Head of caudate nucleus (tissue), 42 donors: ENCODE data around the gene NAALADL2.

Experiments
- DNase-seq, 42 donors: peaks; one replicate each; pipeline versions ENCODE4 v3.0.0 to v3.0.0-alpha.2; 2020 to 2021; ENCODE audit warnings: mixed read lengths in 7 of 42
- intact Hi-C: fragments of 100-400 bp; cut with DNase I; formaldehyde crosslinking; loops from one replicate; pipeline ENCODE4 v1.15.0; 2022

Gene NAALADL2

DNA sequence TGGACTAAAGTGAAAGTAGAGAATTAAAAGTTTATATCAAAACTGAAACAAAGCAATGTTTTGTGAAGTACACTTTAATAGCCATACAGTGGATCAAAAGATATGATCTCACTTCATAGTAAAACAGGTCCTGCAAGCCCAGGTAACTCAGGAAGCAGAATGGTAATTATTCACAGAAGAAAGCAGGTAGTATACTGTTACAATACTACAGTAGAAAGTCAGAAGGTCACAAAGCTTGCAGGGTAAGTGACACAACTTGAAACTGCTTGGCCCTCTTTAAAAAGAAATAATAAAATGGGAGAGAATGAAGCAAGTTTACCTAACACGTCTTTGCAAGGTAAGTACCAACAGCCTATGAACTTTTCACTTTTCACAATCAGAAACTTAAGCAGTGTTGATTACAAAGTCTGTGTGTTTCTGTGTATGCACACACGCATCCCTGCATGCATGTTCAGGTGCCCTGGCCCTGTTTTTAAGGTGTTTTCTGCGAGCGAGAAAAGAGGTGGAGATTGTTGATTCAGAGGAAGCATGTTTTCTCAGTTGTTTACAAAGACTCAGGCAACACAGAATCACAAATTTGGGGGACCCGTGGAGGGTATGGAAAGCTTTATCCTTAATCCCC, at the start of gene NAALADL2:
Gene NAALADL2, plus strand, starts transcription at position 221 of the 622 bp plus-strand sequence.
- DNase-seq, result no peak
- intact Hi-C loops, result no loop called here

DNA sequence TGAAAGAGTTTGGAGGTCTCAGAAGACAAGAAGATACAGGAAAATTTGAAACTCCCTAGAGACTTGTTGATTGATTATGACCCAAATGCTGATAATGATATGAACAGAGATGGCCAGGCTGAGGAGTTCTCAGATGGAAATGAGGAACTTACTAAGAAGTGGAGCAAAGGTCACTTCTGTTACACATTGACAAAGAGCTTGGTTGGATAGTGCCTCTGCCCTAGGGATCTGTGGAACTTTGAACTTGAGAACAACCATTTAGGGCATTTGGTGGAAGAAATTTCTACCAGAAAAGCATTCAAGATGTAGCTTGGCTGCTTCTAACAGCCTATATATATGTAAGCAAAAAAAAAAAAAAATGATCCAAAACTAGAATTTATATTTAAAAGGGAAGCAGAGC, 48.9 kb upstream of the NAALADL2 start:
- intact Hi-C loops, result no loop called here
- DNase-seq, result no peak

DNA sequence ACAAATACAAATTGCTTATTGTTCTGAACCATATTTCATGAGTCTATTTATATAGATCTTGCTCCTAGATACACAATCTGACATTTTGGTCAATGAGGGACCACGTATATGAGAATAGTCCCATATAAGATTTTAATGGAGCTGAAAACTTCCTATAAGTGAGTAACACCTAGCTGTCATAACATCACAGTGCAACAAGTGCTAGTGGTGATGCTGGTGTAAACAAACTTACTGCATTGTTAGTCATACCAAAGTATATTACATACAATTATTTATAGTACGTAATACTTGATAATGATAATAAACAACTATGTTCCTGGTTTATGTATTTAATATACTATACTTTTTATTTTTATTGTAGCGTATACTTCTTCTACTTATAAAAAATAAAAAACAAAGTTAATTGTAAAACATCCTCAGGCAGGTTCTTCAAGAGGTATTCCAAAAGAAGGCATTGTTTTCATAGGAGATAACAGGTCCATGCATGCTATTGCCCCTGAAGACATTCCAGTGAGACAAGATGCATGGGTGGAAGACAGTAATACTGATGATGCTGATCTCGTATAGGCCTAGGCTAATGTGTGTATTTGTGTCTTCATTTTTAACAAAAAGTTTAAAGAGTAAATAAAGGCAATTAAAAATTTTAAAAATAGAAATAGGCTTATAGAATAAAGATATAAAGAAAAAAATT, 46.8 kb upstream of the NAALADL2 start:
- DNase-seq, result no peak
- intact Hi-C loops, result no loop called here

DNA sequence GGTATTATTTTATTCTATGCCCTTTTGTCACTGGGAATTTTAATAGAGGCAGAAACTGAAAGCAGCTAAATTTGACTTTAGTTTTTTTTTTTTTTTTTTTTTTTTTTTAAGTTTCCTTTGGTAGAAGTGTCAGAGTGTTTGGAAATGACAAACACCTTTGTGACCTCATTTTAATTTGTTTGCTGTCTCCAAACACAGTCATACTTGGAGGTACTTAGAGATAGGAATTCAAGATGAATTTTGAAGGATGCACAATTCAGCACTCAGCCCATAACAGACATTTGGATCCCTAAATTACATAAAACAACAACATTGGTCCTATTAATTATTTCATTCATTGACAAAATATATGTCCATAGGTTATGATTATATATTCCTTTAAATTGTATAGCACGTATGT, 43.4 kb upstream of the NAALADL2 start:
- no peak for DNase-seq
- intact Hi-C loops, result no loop called here

DNA sequence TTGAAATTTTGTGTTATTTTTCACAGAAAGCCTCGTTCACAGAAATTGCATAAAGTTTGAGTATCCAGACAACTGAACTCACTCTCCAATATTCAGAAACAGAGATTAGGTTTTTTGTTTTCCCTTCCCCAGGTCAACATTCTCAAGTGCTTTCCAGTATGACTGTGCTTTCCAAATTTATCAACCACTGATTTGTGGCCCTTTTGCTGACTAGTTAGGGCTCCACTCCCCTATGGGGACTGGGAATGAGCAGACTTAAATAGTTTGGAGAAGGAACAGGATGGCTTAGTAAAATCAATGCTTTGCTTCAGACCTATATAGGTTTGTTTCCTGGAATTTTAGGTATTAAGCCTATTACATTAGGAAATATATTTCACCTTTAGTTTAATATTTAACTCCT, 38.2 kb upstream of the NAALADL2 start:
- no peak for DNase-seq
- intact Hi-C loops, result no loop called here

DNA sequence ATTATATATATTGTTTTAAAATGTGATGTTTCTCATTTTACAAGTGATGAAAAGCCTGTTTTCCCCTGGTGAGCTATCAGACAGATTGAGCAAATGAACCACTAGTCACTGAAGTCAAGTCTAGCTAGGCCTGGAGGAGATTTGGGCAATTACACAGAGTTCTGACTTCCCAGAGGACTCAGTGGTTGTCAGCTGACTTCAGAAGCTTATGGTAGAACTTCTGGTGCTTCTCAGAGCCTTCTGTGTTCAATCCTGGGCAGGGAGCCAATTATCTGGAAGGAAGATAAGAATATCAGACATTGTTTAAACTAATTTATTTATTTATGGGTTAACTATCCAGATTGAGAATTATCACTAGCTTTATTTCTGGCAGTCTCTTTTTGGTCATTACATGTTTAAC, 37.7 kb upstream of the NAALADL2 start:
- intact Hi-C loops, result no loop called here
- peak in 10 of 42 donors; percentile 1 to 46 (median 6) for DNase-seq

DNA sequence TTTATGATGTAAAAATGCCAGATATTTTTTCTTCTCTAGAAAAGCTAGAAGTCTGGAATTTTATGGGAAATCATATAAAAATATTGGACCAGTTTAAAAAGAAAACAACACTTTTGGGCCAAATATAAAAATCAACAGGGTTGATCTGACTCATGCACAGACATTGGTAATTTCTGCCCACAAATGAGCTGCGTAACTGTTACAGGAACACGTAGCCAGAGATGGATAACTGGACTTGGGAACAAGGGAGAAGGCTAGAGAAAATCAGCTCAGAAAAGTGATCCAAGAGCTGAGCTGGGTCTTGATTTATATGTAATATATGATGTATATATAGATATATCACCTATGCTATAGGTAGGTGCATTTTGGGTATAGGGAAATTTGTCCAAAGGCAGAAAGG, 36.8 kb upstream of the NAALADL2 start:
- DNase-seq, result no peak

DNA sequence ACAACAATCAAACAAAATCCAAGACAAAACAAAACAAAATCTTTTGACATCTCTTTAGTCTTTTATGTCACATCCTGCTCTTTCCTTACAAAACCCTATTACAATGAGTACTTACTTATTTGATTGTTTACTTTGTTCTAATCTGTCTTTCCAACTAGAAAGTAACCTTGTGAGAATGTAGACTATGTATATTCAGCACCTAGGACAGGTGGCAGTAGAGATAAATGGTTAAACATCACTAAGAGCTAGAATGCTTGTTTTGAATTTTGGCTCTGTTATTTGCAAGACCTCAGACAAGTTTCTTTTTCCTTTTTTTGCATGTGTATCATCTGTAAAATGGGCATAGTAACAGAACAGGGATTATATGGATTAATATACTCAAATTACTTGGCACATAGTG, 33.1 kb upstream of the NAALADL2 start:
- intact Hi-C loops, result no loop called here

More for the DNA sequence above, 36.8 kb upstream of the NAALADL2 start:
- intact Hi-C loops, result no loop called here

DNA sequence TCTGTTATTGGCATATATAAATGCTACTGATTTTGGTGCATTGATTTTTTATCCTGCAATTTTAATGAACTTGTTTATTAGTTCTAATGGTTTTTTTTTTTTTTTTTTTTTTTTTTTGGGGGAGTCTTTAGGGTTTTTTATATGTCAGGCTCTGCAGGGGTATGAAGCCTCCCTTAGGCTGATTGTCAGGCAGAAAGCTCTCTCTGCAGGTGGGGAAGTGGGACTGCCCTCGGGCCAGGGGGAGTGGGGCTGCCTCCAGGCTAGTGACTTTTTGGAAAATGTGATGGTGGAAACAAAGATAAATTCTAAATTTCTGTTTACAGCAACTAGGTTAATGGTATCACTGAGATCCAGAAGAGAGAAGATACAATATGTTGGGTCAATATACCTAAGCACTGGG, 14.4 kb upstream of the NAALADL2 start:
- intact Hi-C loops, result no loop called here
- no peak for DNase-seq

More for the DNA sequence above, 33.1 kb upstream of the NAALADL2 start:
- no peak for DNase-seq

DNA sequence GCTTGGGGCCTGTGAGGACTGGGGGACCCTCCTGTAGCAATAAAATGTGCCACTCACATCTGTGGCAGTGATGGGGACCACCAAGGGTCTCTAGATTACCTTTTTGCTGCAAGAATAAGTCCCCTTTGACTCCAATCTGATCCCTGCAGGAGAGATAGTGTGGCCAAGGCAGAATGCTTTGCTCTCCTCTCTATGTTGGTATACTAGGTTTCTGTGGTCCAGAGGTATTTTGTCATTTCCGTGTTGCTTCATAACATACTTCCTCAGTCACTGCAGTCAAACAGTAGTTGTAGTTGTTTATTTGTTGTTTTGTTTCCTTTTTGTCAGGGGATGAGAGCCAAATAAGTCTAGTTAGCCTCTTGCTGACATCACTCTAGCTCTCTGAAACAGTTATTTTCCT, 13.1 kb upstream of the NAALADL2 start:
- intact Hi-C loops, result no loop called here
- DNase-seq, result no peak

DNA sequence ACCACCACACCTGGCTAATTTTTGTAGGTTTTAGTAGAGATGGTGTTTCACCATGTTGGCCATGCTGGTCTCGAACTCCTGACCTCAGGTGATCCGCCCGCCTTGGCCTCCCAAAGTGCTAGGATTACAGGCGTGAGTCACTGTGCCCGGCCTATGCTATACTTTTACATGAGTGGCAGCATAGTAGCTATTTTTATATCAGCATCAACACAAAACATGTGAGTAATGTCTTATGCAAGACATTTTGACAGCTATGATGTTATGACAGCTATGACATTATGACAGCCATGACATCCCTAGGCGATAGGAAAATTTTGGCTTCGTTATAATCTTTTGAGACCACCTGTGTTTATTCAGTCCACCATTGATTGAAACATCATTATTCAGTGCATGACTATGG, 4.1 kb upstream of the NAALADL2 start:
- intact Hi-C loops, result no loop called here
- no peak for DNase-seq

DNA sequence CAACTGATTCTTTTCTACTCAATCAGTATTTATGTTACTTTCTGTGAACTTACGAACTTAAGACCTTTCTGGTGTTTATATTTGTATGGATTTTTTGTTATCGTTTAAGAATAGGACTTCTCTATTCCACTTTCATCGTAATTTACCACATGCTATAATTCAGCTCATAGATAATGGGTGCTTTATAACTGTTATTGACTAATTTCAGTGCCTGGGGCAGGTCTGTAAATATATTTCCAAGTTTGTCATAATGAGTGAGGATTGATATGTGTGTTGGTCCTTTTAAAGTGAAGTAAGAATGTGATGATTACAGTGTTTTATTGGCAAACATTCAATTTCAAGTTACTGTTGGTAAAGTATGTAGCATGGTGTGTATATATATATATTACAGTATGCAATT, 1.8 kb upstream of the NAALADL2 start:
- no peak for DNase-seq

DNA sequence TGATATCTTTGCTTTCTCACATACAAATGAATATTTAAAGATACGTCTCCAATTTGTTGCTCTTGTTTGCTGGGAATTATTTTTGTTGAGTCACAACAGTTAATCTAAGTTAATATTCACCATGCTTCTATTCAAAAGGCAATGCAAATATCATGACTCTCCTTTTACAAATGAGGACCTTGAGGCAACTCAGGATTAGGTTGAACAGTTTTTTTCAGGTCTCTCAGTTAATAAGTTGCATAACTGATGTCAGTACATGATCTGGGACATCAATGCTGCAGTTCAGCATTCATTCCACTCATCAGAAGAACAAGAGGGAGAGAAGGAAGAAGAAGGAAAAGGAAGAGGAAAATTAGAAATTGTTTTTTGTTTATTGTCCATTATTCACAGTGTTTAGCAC, 781 bp upstream of the NAALADL2 start:
- no peak for DNase-seq
- intact Hi-C loops, result no loop called here

More for the DNA sequence above, 1.8 kb upstream of the NAALADL2 start:
- intact Hi-C loops, result no loop called here

DNA sequence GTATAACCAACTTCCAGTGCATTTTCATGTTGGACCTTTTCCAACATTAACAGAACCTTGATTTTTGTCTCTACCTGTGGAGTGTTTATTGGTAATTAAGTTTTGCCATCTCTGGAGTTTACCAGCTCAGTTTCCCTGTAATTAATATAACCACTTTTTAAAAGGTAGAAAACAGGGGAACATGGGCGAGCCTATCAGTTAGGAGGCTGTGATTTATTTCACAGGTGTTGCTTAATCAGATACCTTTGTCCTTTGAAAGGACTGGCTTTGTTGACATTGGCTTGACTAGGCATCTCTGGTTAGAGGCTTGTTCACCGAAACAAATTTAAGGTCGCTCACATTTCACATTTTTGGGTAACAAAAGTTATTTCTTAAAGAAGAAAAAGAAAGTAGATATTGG, 622 bp downstream of the NAALADL2 start:
- intact Hi-C loops, result no loop called here
- DNase-seq, result no peak

DNA sequence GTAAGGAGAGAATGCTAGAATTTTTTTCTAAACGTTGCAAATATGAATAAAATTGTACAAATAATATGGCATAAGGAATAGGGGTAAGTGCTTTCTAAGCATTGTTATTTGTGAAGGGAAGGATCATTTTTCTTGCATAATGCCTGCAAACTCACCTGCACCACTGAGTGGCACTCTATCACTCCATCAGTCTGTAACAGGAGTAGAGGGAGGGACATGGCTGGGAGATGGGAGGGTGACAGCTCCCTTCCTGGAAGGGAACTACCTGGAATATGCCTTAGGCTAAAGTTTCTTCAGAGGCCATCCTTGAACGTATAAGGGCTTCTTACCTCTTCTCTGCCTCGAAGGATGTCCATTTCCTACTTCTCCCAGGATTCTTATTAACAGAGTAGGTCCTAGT, 3.0 kb downstream of the NAALADL2 start:
- intact Hi-C loops, result no loop called here
- peak in 1 of 42 donors; percentile 8 for DNase-seq

DNA sequence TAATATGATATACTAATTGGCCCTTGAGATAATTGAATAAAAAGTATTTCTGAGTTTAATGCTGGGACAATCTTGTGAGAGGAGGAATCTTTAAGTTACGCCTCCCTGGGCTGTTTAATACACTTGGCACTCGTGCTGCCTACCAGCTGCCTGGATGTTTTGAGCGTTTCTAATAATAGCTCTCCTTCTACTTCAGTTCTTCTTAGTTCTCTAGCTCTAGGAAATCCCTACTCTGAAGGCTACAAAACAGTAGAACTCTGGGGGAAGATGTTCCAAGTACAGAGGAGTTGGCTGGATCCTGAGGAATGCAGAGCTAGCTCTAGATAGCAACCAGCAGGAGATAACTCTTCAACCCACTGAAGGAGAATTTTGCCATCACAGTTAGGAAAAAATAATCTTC, 3.5 kb downstream of the NAALADL2 start:
- intact Hi-C loops, result no loop called here
- peak in 8 of 42 donors; percentile 2 to 56 (median 24) for DNase-seq

DNA sequence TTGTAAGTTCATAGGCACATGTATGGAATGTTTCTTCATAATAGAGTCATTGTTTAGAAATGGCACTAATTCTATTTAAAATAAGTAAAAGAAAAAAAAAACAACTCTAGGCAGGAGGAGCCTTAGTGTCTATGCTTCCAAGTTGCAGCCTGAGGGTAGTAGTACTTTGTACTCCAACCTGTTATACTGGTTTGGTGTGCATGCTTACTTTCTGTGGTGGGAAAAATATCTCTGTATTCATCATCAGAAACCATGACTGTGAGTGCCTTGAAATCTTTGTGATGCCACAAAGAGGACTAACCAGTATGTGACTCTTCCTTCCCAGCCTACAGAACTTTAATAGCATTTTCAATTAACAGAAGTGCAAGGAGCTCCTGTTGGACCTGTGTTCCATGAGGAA, 4.4 kb downstream of the NAALADL2 start:
- DNase-seq, result no peak
- intact Hi-C loops, result no loop called here

DNA sequence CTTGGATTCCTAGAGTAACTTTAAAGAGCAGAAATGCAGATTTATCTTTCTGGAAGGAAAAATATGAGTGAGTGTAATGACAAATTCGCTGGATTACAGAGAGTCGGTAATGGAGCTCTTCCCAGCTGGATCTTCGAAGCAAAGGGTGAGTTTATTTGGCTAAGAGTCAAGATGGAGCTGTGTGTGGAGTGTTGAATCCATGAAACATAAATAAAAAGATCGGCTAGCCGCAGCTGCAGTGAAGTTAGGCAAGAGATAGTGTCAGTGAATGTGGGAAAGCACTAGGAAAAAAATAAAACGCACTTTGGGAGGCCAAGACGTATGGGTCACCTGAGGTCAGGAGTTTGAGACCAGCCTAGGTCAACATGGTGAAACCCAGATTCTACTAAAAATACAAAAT, 10.3 kb downstream of the NAALADL2 start:
- DNase-seq, result no peak
- intact Hi-C loops, result no loop called here

DNA sequence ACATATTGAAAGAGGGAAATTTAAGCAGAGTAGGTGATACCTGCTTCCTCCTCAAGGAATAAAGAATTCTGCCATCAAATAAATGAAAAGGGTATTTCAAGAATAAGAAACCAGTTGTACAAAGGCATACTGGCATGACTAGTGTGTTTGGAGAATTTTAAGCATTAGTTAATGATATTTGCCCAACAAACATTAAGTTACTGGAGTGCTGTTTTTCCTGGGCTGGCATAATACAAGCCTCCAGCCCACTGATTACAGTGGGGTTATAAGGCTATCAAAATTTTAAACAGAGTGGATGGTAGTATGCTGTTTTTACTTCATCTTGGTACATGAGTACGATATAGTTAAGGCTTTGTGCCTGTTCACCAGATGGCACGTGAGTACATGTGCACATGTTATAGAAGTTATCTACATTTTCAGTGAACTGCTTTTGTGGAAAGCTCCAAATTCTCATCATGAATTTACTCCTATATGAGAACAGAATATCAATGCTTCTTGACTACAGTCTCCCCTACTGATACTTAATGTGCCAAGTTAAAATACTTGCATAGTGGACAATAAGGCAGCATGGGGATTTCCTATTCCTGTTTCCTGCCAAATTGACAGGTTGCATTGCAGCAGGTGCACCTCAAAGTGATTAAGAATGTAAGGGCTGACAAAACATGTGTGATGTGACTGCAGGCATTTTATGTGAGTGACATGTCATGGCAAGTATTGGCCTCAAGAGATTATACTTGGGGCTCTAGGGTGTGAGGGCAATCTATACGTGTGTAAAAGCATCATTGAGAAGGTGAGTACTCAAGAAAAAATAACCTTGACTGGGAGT, 14.9 kb downstream of the NAALADL2 start:
- no peak for DNase-seq
- intact Hi-C loops, result no loop called here

DNA sequence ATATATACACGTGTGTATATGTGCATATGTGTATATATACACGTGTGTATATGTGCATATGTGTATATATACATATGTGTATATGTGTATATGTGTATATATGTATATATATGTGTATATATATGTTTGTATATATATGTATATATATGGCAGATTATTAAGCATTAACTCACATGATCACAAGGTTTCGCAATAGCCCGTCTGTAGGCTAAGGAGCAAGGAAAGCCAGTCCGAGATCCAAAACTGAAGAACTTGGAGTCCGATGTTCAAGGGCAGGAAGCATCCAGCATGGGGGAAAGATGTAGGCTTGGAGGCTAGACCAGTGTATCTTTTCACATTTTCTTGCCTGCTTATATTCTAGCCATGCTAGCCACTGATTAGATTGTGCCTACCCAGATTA, 23.7 kb downstream of the NAALADL2 start:
- intact Hi-C loops, result no loop called here
- DNase-seq, result no peak
